GM10248 (cell line): ENCODE data around the gene AGPAT1.

Experiments used
- CTCF ChIA-PET: fragments of 300-600 bp; sonication (Branson Sonifier 250); formaldehyde crosslinking; extraction: SDS; loops from one replicate; lab custom pipeline; 2021; ENCODE audit warnings: antibody characterized with exemption; lab: Yijun Ruan, JAX
- POLR2A ChIA-PET: fragments of 350-650 bp; sonication (Branson Sonifier 250); formaldehyde crosslinking; extraction: SDS; loops from one replicate; lab custom pipeline; 2020; ENCODE audit warnings: antibody characterized with exemption; lab: Yijun Ruan, JAX
- DNase-seq: peaks from one replicate; pipeline ENCODE4 v3.0.0; 2012; ENCODE audit errors: extremely low spot score
- CTCF ChIP-seq: IDR thresholded peaks from 2 replicates; pipeline ENCODE4 v1.5.1; 2012; ENCODE audit warnings: mild to moderate bottlenecking, low read depth; ENCODE audit errors: extremely low read depth, missing control alignments, control extremely low read depth

The AGPAT1 gene

GRCh38 chr6:32128751-32129296, 47.1 kb downstream of the AGPAT1 start:
- TF ChIP-seq CTCF: no peak
- ChIA-PET CTCF (interaction anchor here (0.9 to 5.9 kb wide), 5 partner anchors 12 to 81 kb away, joined by 3 to 64 read pairs (median 4); no protein-coding TSS in a partner anchor), POLR2A (interaction anchor here (0.6 to 0.8 kb wide), 2 partner anchors 10 to 67 kb away, joined by 7 to 8 read pairs; no protein-coding TSS in a partner anchor)
- no peak for DNase-seq

GRCh38 chr6:32127717-32128592, 47.9 kb downstream of the AGPAT1 start, which contains the start of gene ATF6B:
Gene ATF6B (minus strand): TSS chr6:32128246. CDS start chr6:32128207, 39 bp downstream.
- ChIA-PET CTCF (interaction anchor here (0.9 to 5.9 kb wide), 5 partner anchors 11 to 710 kb away, joined by 3 to 64 read pairs (median 4); partner anchors contain the start of gene TAP2), POLR2A (interaction anchor here (0.5 to 0.8 kb wide), 3 partner anchors 11 to 732 kb away, joined by 3 to 8 read pairs (median 7); no protein-coding TSS in a partner anchor)
- DNase-seq: peak; percentile 98
- TF ChIP-seq CTCF: no peak

- ChIA-PET POLR2A (interaction anchor here (0.5 kb wide), 1 partner anchor 1490 kb away, joined by 3 read pairs; no protein-coding TSS in a partner anchor), CTCF (interaction anchor here (1.1 to 5.9 kb wide), 3 partner anchors 9 to 711 kb away, joined by 3 to 64 read pairs (median 3); partner anchors contain the start of gene TAP2)
- DNase-seq: no peak
- no peak for TF ChIP-seq CTCF
Observed at GRCh38 chr6:32127409-32127716, 48.5 kb downstream of the AGPAT1 start.

- no peak for TF ChIP-seq CTCF
- ChIA-PET POLR2A (interaction anchor here (0.5 kb wide), 1 partner anchor 1491 kb away, joined by 3 read pairs; no protein-coding TSS in a partner anchor), CTCF (interaction anchor here (1.1 to 5.9 kb wide), 2 partner anchors 9 to 10 kb away, joined by 3 to 64 read pairs; no protein-coding TSS in a partner anchor)
- DNase-seq: no peak
Observed at GRCh38 chr6:32126880-32127279, 49.0 kb downstream of the AGPAT1 start.

- ChIA-PET CTCF (interaction anchor here (2.1 kb wide), 1 partner anchor 72 kb away, joined by 7 read pairs; no protein-coding TSS in a partner anchor), POLR2A (no interaction called here)
- DNase-seq: no peak
- no peak for TF ChIP-seq CTCF
Observed at GRCh38 chr6:32123681-32124080, 52.2 kb downstream of the AGPAT1 start.

- no peak for DNase-seq
- TF ChIP-seq CTCF: no peak
- POLR2A ChIA-PET: no interaction called here
- CTCF ChIA-PET: interaction anchor here (1.5 to 1.6 kb wide), 2 partner anchors 11 to 75 kb away, joined by 3 to 4 read pairs; no protein-coding TSS in a partner anchor
Observed at GRCh38 chr6:32120573-32121059, 55.3 kb downstream of the AGPAT1 start.
